K562 (cell line): ENCODE data around the gene AMFR. TPM values are rescaled to one million over a fixed set of nuclear protein-coding genes. Genes with fewer than 3 reads are reported as not detected.

Source experiments
- CBX5 ChIP-seq: IDR thresholded peaks from 2 replicates; pipeline ENCODE4 v1.6.1; 2014; ENCODE audit warnings: low read depth, borderline replicate concordance
- CHAMP1 ChIP-seq: fragments of 450-650 bp; IDR thresholded peaks from 2 replicates; pipeline ENCODE4 v1.6.1; 2016; ENCODE audit warnings: mild to moderate bottlenecking
- CTCF ChIP-seq, 3 experiments: IDR thresholded peaks in 2 of 3; conservative IDR thresholded peaks in 1 of 3; 2 replicates each; pipeline ENCODE4 v1.5.1; 2011 to 2012; ENCODE audit warnings: low read length in 3 of 3, mild to moderate bottlenecking in 3 of 3, control low read depth in 2 of 3, improper control_type of control experiment in 1 of 3, inconsistent platforms in 1 of 3, low read depth in 1 of 3, mixed read lengths in 1 of 3, moderate library complexity in 1 of 3; ENCODE audit not compliant: insufficient read depth in 2 of 3
- DNMT1 ChIP-seq: fragments of 450-650 bp; IDR thresholded peaks from 2 replicates; pipeline ENCODE4 v1.6.1; 2016; ENCODE audit warnings: antibody characterized with exemption, mild to moderate bottlenecking
- GMEB1 ChIP-seq: fragments of 250-450 bp; sonication (Bioruptor Pico); IDR thresholded peaks from 2 replicates; pipeline ENCODE4 v1.4.0; 2020; ENCODE audit warnings: mild to moderate bottlenecking
- GTF2E2 ChIP-seq: fragments of 200-800 bp; sonication (Bioruptor generic); IDR thresholded peaks from 2 replicates; pipeline ENCODE4 v1.6.1; 2016; ENCODE audit warnings: missing genetic modification characterization, missing compliant biosample characterization
- NCOA4 ChIP-seq: fragments of 450-650 bp; IDR thresholded peaks from 2 replicates; pipeline ENCODE4 v1.6.1; 2018; ENCODE audit warnings: mild to moderate bottlenecking; ENCODE audit not compliant: partially characterized antibody
- SMARCA5 ChIP-seq: fragments of 450-650 bp; IDR thresholded peaks from 2 replicates; pipeline ENCODE4 v1.6.1; 2016
- ZC3H11A ChIP-seq: IDR thresholded peaks from 2 replicates; pipeline ENCODE4 v1.6.1; 2012; ENCODE audit warnings: low read depth, low read length, improper control_type of control experiment
- ZNF449 ChIP-seq: fragments of 250-450 bp; sonication (Bioruptor Pico); IDR thresholded peaks from 2 replicates; pipeline ENCODE4 v1.8.0; 2022; ENCODE audit warnings: moderate library complexity, mild to moderate bottlenecking, inconsistent platforms
- ZNF551 ChIP-seq: fragments of 250-450 bp; sonication (Bioruptor Pico); IDR thresholded peaks from 2 replicates; pipeline ENCODE4 v1.5.0; 2021; ENCODE audit warnings: mild to moderate bottlenecking, moderate library complexity
- ZNF592 ChIP-seq: fragments of 450-650 bp; IDR thresholded peaks from 2 replicates; pipeline ENCODE4 v1.6.1; 2017; ENCODE audit warnings: antibody characterized with exemption, mild to moderate bottlenecking
- ZNF695 ChIP-seq: fragments of 450-650 bp; formaldehyde crosslinking; IDR thresholded peaks from 2 replicates; pipeline ENCODE4 v1.4.0; 2020; ENCODE audit warnings: mild to moderate bottlenecking, moderate library complexity
- polyA plus RNA-seq, 8 experiments: library from polyadenylated mRNA; depleted of rRNA in 4 of 8; stranded (reverse) in 5 of 8; unstranded in 3 of 8; fragments of >200 nt; fragmentation: Nextera tagmentation in 2 of 8; fragmentation: Illumina TruSeq in 1 of 8; extraction: Ambion mirVana in 2 of 8; extraction: Trizol in 1 of 8; gene quantifications; 2 replicates each; pipeline versions ENCODE4 v1.2.1 to v1.2.3, GENCODE V29; 2011 to 2014; ENCODE audit warnings: inconsistent platforms in 1 of 8, missing spikeins in 1 of 8
- total RNA-seq, 7 experiments: library from RNA; depleted of rRNA in 6 of 7; stranded (reverse); fragments of >200 nt in 6 of 7; fragmentation: Illumina TruSeq in 2 of 7; extraction: Trizol in 2 of 7; gene quantifications; 2 replicates each; pipeline versions ENCODE4 v1.2.1 to v1.2.3, GENCODE V29; 2011 to 2021; ENCODE audit warnings: low replicate concordance in 1 of 7

Gene AMFR
- total and polyA plus RNA-seq, 9 of the 15 experiments (the other 6 are each of a cell fraction or from before 2014, with no cell fraction given): 15.6 to 113 (median 58.4) TPM

GRCh38 chr16:56356276-56357240 is 68.8 kb downstream of the AMFR start (continued):
- TF ChIP-seq ZNF592 (no peak), NCOA4 (no peak), DNMT1 (no peak), ZNF695 (CRISPR knock-in tag) (no peak), CTCF (IDR thresholded peaks at IDR 0.05 in 2 of 3, conservative IDR thresholded peaks at IDR 0.05 in 1 of 3; ENCODE audit: insufficient read depth in 2 of 3, low read depth in 1 of 3, low read length in 3 of 3) (peak; percentile 88 to 94 (median 92)), ZNF551 (CRISPR knock-in tag) (no peak), CHAMP1 (no peak), GTF2E2 (tag) (no peak), ZC3H11A (no peak), SMARCA5 (no peak), ZNF449 (CRISPR knock-in tag) (no peak), GMEB1 (no peak), CBX5 (no peak)
